Activated CD4-positive, alpha-beta memory T cell treated with anti-CD3 and anti-CD28 coated beads for 36 hours (primary cell): ENCODE results near the gene CCDC179. TPM values are rescaled to one million over a fixed set of nuclear protein-coding genes. Genes with fewer than 3 reads are reported as not detected.
A peak's percentile ranks its signal among the peaks of the same experiment; 100 is the strongest.

ENCODE experiments used
- CTCF ChIA-PET: fragments of 350-600 bp; sonication (Branson Sonifier 250); formaldehyde crosslinking; loops from one replicate; lab custom pipeline; 2021; ENCODE audit warnings: antibody characterized with exemption, inconsistent platforms; lab: Charles Lee
- POLR2A ChIA-PET: fragments of 350-600 bp; sonication (Branson Sonifier 250); formaldehyde crosslinking; loops from one replicate; lab custom pipeline; 2021; ENCODE audit warnings: antibody characterized with exemption; lab: Charles Lee
- DNase-seq: peaks from one replicate; pipeline ENCODE4 v3.0.0-alpha.2; 2020
- H3K27ac Mint-ChIP-seq: one replicate; pipeline ENCODE4 v1.8.0; 2021; ENCODE audit warnings: mixed read lengths
- H3K27me3 Mint-ChIP-seq: one replicate; pipeline ENCODE4 v1.8.0; 2021; ENCODE audit warnings: mixed read lengths
- H3K36me3 Mint-ChIP-seq: one replicate; pipeline ENCODE4 v1.8.0; 2021; ENCODE audit warnings: mixed read lengths
- H3K4me1 Mint-ChIP-seq: one replicate; pipeline ENCODE4 v1.8.0; 2021; ENCODE audit warnings: low read depth, mixed read lengths
- H3K4me3 Mint-ChIP-seq: one replicate; pipeline ENCODE4 v1.8.0; 2021; ENCODE audit warnings: mild to moderate bottlenecking, mixed read lengths
- H3K9me3 Mint-ChIP-seq: one replicate; pipeline ENCODE4 v1.8.0; 2021; ENCODE audit warnings: mixed read lengths
- intact Hi-C: fragments of 100-400 bp; cut with micrococcal nuclease; formaldehyde crosslinking; loops from one replicate; pipeline ENCODE4 v1.15.1; 2023
- total RNA-seq, 2 experiments: library from RNA; stranded (reverse); gene quantifications; one replicate each; pipeline ENCODE4 v1.2.3, GENCODE V29; 2021

Gene CCDC179
- not detected for total RNA-seq

DNA sequence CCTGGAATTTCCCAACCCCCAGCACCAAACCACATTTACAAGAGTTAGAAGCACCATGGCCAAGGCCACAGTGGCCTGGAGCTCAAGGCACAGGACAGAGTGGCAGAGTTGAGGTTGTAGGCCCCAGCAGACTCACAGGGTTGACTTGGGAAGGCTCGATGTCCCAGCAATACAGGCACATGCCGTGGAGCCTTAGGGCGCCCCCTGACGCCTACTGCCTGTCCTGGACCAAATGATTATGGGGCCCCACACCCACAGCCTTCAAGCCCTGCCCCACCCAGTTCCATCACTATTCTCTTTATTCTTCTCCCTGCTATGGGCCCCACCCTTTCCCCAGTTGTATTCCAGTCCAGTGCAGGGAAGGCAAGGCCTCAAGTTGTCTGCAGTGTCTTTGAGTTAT lies at the start of gene CCDC179:
TSS of gene CCDC179 (minus strand) at position 234 of the 400 bp plus-strand sequence. CDS start at position 181, 53 bp downstream.
- no peaks in the 10 kb centered on the region for H3K9me3 Mint-ChIP-seq
- H3K27ac Mint-ChIP-seq = no peak within 1 kb of the TSS
- ChIA-PET POLR2A (no interaction called here), CTCF (no interaction called here)
- intact Hi-C loops = no loop called here
- no peaks in the 10 kb centered on the region for H3K4me1 Mint-ChIP-seq
- H3K36me3 Mint-ChIP-seq = peaks cover 1% of the 10 kb centered on the region
- no peaks in the 10 kb centered on the region for H3K27me3 Mint-ChIP-seq
- DNase-seq = no peak
- no peak within 1 kb of the TSS for H3K4me3 Mint-ChIP-seq

DNA sequence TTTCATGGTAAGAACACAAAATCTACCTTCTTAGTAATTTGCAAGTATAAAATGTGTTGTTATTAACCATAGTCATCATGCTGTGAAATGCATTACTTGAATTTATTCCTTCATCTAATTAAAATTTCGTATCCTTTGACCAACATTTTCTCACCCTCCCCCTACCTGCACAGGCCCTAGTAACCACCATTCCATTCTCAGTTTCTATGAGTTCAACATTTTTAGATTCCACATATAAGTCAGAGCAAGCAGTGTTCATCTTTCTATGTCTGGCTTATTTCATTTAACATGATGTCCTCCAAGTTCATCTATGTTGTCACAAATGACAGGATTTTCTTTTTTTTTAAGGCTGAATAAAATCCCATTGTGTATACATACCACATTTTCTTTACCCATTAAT lies 43.5 kb upstream of the CCDC179 start:
- Mint-ChIP-seq H3K27me3 (peaks cover 2% of the 10 kb centered on the region), H3K4me1 (no peaks in the 10 kb centered on the region), H3K9me3 (peaks cover 10% of the 10 kb centered on the region), H3K4me3 (no peak overlapping the region), H3K27ac (no peak overlapping the region), H3K36me3 (no peaks in the 10 kb centered on the region)
- intact Hi-C loops = no loop called here
- ChIA-PET POLR2A (no interaction called here), CTCF (no interaction called here)
- DNase-seq = no peak

DNA sequence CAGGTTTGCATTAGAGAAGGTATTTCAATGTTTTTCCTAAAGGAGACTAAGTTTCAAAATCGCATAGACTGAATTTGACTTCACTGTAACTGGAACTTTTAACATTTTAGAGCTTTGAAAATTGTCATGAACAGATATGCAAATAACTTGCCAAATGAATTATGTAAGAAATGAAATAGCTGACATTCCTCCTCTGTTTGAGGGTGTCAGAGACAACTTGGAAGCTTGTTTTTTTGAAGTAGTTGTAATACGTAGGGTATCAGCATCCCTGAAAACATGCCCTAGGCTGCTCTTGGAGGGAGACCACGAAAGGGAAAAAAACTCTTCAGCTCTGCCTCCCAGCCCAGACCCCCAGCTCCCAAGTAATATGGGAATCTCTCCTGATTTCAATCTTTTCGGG lies 41.3 kb upstream of the CCDC179 start:
- H3K4me3 Mint-ChIP-seq = no peak overlapping the region
- POLR2A ChIA-PET = no interaction called here
- no peaks in the 10 kb centered on the region for H3K36me3 Mint-ChIP-seq
- peaks cover 8% of the 10 kb centered on the region for H3K9me3 Mint-ChIP-seq
- CTCF ChIA-PET = interaction anchor here (1.6 kb wide), 1 partner anchor 26 kb away, joined by 8 read pairs; no protein-coding TSS in a partner anchor
- no peak overlapping the region for H3K27ac Mint-ChIP-seq
- no peak for DNase-seq
- H3K4me1 Mint-ChIP-seq = no peaks in the 10 kb centered on the region
- H3K27me3 Mint-ChIP-seq = peaks cover 2% of the 10 kb centered on the region
- intact Hi-C loops = no loop called here

GRCh38 chr11:22900764-22901486 lies 40.7 kb upstream of the CCDC179 start:
- Mint-ChIP-seq H3K27me3 (peaks cover 2% of the 10 kb centered on the region), H3K4me3 (no peak overlapping the region), H3K4me1 (no peaks in the 10 kb centered on the region), H3K27ac (no peak overlapping the region), H3K9me3 (peaks cover 5% of the 10 kb centered on the region), H3K36me3 (no peaks in the 10 kb centered on the region)
- no peak for DNase-seq
- ChIA-PET CTCF (interaction anchor here (1.6 kb wide), 1 partner anchor 26 kb away, joined by 8 read pairs; no protein-coding TSS in a partner anchor), POLR2A (no interaction called here)
- intact Hi-C loops = no loop called here

- Mint-ChIP-seq H3K27me3 (no peaks in the 10 kb centered on the region), H3K4me3 (no peak overlapping the region), H3K36me3 (no peaks in the 10 kb centered on the region), H3K4me1 (no peaks in the 10 kb centered on the region), H3K9me3 (peaks cover 2% of the 10 kb centered on the region), H3K27ac (no peak overlapping the region)
- ChIA-PET CTCF (interaction anchor here (1.0 kb wide), 1 partner anchor 24 kb away, joined by 3 read pairs; no protein-coding TSS in a partner anchor), POLR2A (no interaction called here)
- DNase-seq = no peak
- intact Hi-C loops = no loop called here
Observed at GRCh38 chr11:22898036-22898435, 37.8 kb upstream of the CCDC179 start.

GRCh38 chr11:22890227-22890626 lies 30.0 kb upstream of the CCDC179 start:
- Mint-ChIP-seq H3K4me1 (no peaks in the 10 kb centered on the region), H3K4me3 (no peak overlapping the region), H3K36me3 (no peaks in the 10 kb centered on the region), H3K27me3 (no peaks in the 10 kb centered on the region), H3K27ac (no peak overlapping the region), H3K9me3 (peaks cover 2% of the 10 kb centered on the region)
- CTCF ChIA-PET = interaction anchor here (0.8 kb wide), 1 partner anchor 1151 kb away, joined by 3 read pairs; no protein-coding TSS in a partner anchor
- no peak for DNase-seq
- POLR2A ChIA-PET = no interaction called here
- intact Hi-C loops = no loop called here

GRCh38 chr11:22884217-22884616 lies 23.9 kb upstream of the CCDC179 start:
- Mint-ChIP-seq H3K9me3 (no peaks in the 10 kb centered on the region), H3K27ac (no peak overlapping the region), H3K36me3 (no peaks in the 10 kb centered on the region), H3K27me3 (no peaks in the 10 kb centered on the region), H3K4me3 (no peak overlapping the region), H3K4me1 (no peaks in the 10 kb centered on the region)
- DNase-seq = no peak
- POLR2A ChIA-PET = no interaction called here
- CTCF ChIA-PET = interaction anchor here (2.9 kb wide), 1 partner anchor 8 kb away, joined by 12 read pairs; no protein-coding TSS in a partner anchor
- intact Hi-C loops = no loop called here

DNA sequence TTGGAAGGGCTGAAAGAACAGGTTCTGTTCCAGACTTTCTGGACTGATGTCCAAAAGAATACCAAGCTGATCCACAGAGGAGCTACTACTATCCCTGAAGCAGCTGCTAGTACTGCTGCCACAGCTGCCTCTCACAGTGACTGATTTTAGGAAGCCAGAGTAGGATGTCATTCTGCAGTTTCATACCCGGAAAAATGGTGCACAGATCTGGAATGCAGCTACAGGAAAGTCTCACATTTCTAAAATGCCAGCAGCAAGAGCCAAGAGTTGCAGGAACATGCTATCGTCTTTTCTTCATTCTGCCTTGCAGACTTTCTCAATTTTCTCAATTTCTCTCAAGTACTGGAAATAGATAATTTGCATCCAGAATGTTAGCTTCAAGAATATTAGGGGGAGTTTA lies 19.4 kb upstream of the CCDC179 start:
- no peaks in the 10 kb centered on the region for H3K27me3 Mint-ChIP-seq
- ChIA-PET POLR2A (no interaction called here), CTCF (no interaction called here)
- DNase-seq = no peak
- H3K27ac Mint-ChIP-seq = no peak overlapping the region
- H3K4me3 Mint-ChIP-seq = no peak overlapping the region
- no peaks in the 10 kb centered on the region for H3K9me3 Mint-ChIP-seq
- intact Hi-C loops = loop anchor here (10.0 kb wide), 2 partner anchors 235 to 665 kb away; no protein-coding TSS in a partner anchor
- H3K4me1 Mint-ChIP-seq = no peaks in the 10 kb centered on the region
- no peaks in the 10 kb centered on the region for H3K36me3 Mint-ChIP-seq

- CTCF ChIA-PET = no interaction called here
- intact Hi-C loops = loop anchor here (10.0 kb wide), 2 partner anchors 236 to 666 kb away; no protein-coding TSS in a partner anchor
Observed at GRCh38 chr11:22878604-22879003, 18.3 kb upstream of the CCDC179 start.

DNA sequence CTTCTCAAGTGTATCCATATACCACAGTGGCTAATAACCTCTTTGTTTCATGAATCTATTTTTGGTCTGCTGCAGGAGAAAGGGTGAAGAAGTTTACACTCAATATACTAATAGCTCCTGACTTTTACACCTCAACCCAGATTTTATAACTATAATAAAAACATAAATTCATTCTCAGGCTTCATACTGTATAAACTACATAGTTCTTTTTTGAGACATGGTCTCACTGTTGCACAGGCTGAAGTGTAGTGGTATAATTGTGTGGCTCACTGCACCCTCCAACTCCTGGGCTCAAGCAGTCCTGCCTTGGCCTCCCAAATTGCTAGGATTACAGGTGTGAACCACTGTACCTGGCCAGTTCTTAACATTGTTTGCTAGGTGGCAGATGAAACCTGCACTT lies 17.8 kb upstream of the CCDC179 start:
- H3K27me3 Mint-ChIP-seq = no peaks in the 10 kb centered on the region
- no peaks in the 10 kb centered on the region for H3K36me3 Mint-ChIP-seq
- H3K9me3 Mint-ChIP-seq = no peaks in the 10 kb centered on the region
- CTCF ChIA-PET = no interaction called here
- DNase-seq = no peak
- intact Hi-C loops = loop anchor here (10.0 kb wide), 2 partner anchors 237 to 667 kb away; no protein-coding TSS in a partner anchor
- POLR2A ChIA-PET = no interaction called here
- no peaks in the 10 kb centered on the region for H3K4me1 Mint-ChIP-seq
- H3K4me3 Mint-ChIP-seq = no peak overlapping the region
- H3K27ac Mint-ChIP-seq = no peak overlapping the region

More at GRCh38 chr11:22878604-22879003, 18.3 kb upstream of the CCDC179 start:
- no peak overlapping the region for H3K27ac Mint-ChIP-seq
- no peaks in the 10 kb centered on the region for H3K36me3 Mint-ChIP-seq
- DNase-seq = no peak
- no peaks in the 10 kb centered on the region for H3K9me3 Mint-ChIP-seq
- H3K4me1 Mint-ChIP-seq = no peaks in the 10 kb centered on the region
- no peaks in the 10 kb centered on the region for H3K27me3 Mint-ChIP-seq
- no peak overlapping the region for H3K4me3 Mint-ChIP-seq
- POLR2A ChIA-PET = no interaction called here

- no peaks in the 10 kb centered on the region for H3K4me1 Mint-ChIP-seq
- ChIA-PET POLR2A (no interaction called here), CTCF (interaction anchor here (0.6 to 3.2 kb wide), 13 partner anchors 8 to 352 kb away, joined by 3 to 16 read pairs (median 5); partner anchors contain the start of gene SVIP)
- H3K27me3 Mint-ChIP-seq = no peaks in the 10 kb centered on the region
- H3K27ac Mint-ChIP-seq = no peak overlapping the region
- no peaks in the 10 kb centered on the region for H3K9me3 Mint-ChIP-seq
- H3K36me3 Mint-ChIP-seq = no peaks in the 10 kb centered on the region
- H3K4me3 Mint-ChIP-seq = no peak overlapping the region
- DNase-seq = peak; percentile 58
- intact Hi-C loops = loop anchor here (10.0 kb wide), 2 partner anchors 239 to 669 kb away; no protein-coding TSS in a partner anchor
Observed at GRCh38 chr11:22875869-22876473, 15.7 kb upstream of the CCDC179 start.

DNA sequence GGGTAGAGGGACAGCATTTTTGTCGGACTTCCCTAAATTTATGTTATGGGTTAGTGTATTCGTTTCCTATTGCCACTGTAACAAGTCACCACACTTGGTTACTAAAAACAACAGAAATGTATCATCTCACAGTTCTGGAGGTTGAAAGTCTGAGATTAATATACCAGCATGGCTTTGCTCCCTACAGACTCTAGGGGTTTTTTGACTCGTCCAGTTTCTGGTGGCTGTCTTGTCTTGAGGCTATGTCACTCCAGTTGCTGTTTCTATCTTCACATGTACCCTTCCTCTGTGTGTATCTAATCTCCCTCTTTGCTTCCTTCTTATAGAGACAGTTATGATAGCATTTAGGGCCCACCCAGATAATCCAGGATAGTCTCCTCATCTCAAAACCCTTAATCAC lies 9.1 kb upstream of the CCDC179 start:
- Mint-ChIP-seq H3K4me3 (no peak overlapping the region), H3K9me3 (no peaks in the 10 kb centered on the region), H3K27me3 (no peaks in the 10 kb centered on the region), H3K4me1 (no peaks in the 10 kb centered on the region), H3K36me3 (peaks cover 1% of the 10 kb centered on the region), H3K27ac (no peak overlapping the region)
- POLR2A ChIA-PET = no interaction called here
- intact Hi-C loops = no loop called here
- CTCF ChIA-PET = interaction anchor here (0.6 kb wide), 1 partner anchor 59 kb away, joined by 3 read pairs; no protein-coding TSS in a partner anchor
- DNase-seq = no peak
